ENCODE data around the gene DCC. TPM values are rescaled to one million over a fixed set of nuclear protein-coding genes. Genes with fewer than 3 reads are reported as not detected.

The DCC gene
- total and polyA plus RNA-seq, 2 of the 8 experiments (the other 6 are each of a cell fraction or from before 2014, with no cell fraction given) = 0.14 to 1.4 TPM

DNA sequence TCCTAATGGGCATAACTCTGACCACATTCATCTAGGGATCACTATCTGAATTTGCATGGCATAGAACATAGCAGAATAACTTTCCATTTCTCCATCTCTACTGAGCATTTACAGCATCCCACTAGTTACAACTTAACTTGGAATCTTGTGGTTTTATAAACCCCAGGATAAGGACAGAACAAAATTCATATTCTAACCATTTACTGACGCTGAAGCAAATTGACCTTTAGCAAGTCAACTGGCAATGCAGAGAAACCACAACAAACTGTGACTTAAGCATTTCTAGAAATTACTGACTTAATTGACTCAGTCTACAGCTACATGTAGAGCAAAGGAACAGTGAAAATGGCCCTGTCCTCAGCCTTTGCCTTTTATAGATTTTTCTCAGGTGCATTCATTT is 61.2 kb downstream of the DCC start:
- Histone ChIP-seq H2BK5ac (ENCODE audit: low read depth, low read length) (no peak overlapping the region), H3K14ac (ENCODE audit: insufficient read length) (no peak overlapping the region), H3K9me3 (ENCODE audit: insufficient read depth in 2 of 2, low read depth in 1 of 2, low read length in 1 of 2) (no peaks in the 10 kb centered on the region), H4K8ac (ENCODE audit: extremely low read depth, insufficient read depth, low read length) (no peak overlapping the region), H4K91ac (replicated peaks; ENCODE audit: insufficient read length, low read length) (no peak overlapping the region), H3K4me1 (replicated peaks in 1 of 4; ENCODE audit: control insufficient read depth in 3 of 4, insufficient read depth in 4 of 4, low read length in 3 of 4) (no peaks in the 10 kb centered on the region), H3K56ac (replicated peaks; ENCODE audit: insufficient read length, low read depth, low read length) (no peak overlapping the region), H4K20me1 (replicated peaks in 1 of 2; ENCODE audit: control insufficient read depth in 1 of 2, insufficient read depth in 2 of 2, low read length in 2 of 2) (no peaks in the 10 kb centered on the region), H3K18ac (ENCODE audit: extremely low read depth, low read length) (no peak overlapping the region), H3K27ac (ENCODE audit: low read depth, low read length) (no peak overlapping the region), H2BK20ac (ENCODE audit: low read length) (no peak overlapping the region), H3K27me3 (replicated peaks in 1 of 4; ENCODE audit: control insufficient read depth in 3 of 4, extremely low read depth in 1 of 4, insufficient read depth in 3 of 4, low read length in 3 of 4) (no peaks in the 10 kb centered on the region), H2AFZ (ENCODE audit: low read length) (no peak overlapping the region), H2BK120ac (replicated peaks; ENCODE audit: low read depth, low read length) (no peak overlapping the region), H4K5ac (ENCODE audit: insufficient read length, low read depth, low read length) (no peak overlapping the region), H3K9ac (replicated peaks in 1 of 4; ENCODE audit: extremely low read depth in 1 of 4, low read depth in 3 of 4, low read length in 3 of 4) (no peak overlapping the region), H3K4me2 (ENCODE audit: insufficient read depth in 1 of 2, low read depth in 2 of 2, low read length in 2 of 2) (no peak overlapping the region), H3K4ac (replicated peaks; ENCODE audit: insufficient read length, low read depth, low read length) (no peak overlapping the region), H3K79me1 (ENCODE audit: low read depth, low read length) (no peaks in the 10 kb centered on the region), H2AK5ac (ENCODE audit: low read depth, low read length) (no peak overlapping the region), H3K23me2 (ENCODE audit: low read depth, low read length) (no peaks in the 10 kb centered on the region), H2BK15ac (ENCODE audit: low read length) (no peak overlapping the region), H3K23ac (ENCODE audit: insufficient read length) (no peak overlapping the region), H3K79me2 (ENCODE audit: control insufficient read depth in 1 of 2, insufficient read depth in 2 of 2, low read length in 2 of 2) (no peaks in the 10 kb centered on the region), H3K36me3 (ENCODE audit: control insufficient read depth in 2 of 4, insufficient read depth in 4 of 4, low read length in 3 of 4) (no peaks in the 10 kb centered on the region), H2BK12ac (ENCODE audit: low read depth, low read length) (no peak overlapping the region), H3K4me3 (ENCODE audit: extremely low read depth in 1 of 4, insufficient read depth in 2 of 4, low read depth in 3 of 4, low read length in 4 of 4) (no peak overlapping the region)
- ChIA-PET POLR2A (ENCODE audit: partially characterized antibody) (no interaction called here), CTCF (ENCODE audit: partially characterized antibody) (no interaction called here)
- WGBS, 2 experiments (ENCODE audit: extremely low coverage in 1 of 2, insufficient coverage in 1 of 2, insufficient read length in 1 of 2, insufficient replicate concordance in 2 of 2, low coverage in 1 of 2, low lambda C conversion rate in 2 of 2, missing lambda C conversion rate in 1 of 2) = 90% methylated on average over 1 of the region's 1 CpG; no CpG with 5 or more reads in 1 of the 2 experiments
- TF ChIP-seq GABPA (IDR thresholded peaks at IDR 0.05; ENCODE audit: borderline replicate concordance, insufficient read depth, low read length) = no peak
- TF ChIP-seq JUN (IDR thresholded peaks at IDR 0.05; ENCODE audit: low read depth, low read length) = no peak
- TF ChIP-seq TAF7 (optimal IDR thresholded peaks at IDR 0.05; ENCODE audit: borderline replicate concordance, low read depth, low read length) = no peak
- FAIRE-seq = no peak
- no peak for DNase-seq (ENCODE audit: low read depth in 1 of 2, low spot score in 2 of 2)

Measured in H1 (cell line).